Activated CD8-positive, alpha-beta memory T cell treated with anti-CD3 and anti-CD28 coated beads, Interleukin-2, amount 50 U/mL, for 1 hour (primary cell): Measurements from ENCODE around the gene NR5A1.

ENCODE experiments used
- DNase-seq: peaks from one replicate; pipeline ENCODE4 v3.0.0-alpha.2; 2020; ENCODE audit errors: extremely low read depth

NR5A1 gene

DNA sequence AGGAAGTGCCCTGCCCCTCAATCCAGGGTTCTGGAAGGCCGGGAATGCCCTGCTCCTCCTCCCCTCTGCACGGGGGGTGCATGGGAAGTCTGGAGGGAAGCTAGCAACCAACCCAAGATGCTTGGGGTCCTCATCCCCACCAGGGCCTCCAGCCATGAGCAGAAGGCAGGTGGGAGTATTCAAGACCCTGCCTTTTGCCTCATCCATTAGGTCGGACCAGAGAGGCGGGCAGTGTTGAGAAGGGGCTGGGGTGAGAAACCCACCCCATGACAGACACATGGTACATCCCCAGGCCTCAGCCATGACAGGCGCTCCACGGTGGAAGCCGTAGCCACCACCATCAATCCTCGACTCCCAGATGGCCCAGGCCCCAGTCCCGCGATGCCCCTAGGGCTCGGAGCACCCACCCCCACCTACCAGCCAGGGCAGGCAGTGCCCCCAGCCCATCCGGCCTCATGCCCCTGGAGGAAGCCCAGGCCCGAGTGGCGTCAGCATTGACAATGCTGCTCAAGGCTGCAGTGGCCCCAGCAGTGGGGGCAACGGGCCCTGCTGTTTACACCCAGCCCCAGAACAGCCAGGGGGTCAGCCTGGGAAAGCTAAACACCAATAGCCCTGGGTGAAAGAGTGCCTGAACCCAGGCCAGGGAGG is 8.6 kb downstream of the NR5A1 start:
- DNase-seq, result no peak

- DNase-seq, result no peak
Measured at GRCh38 chr9:124498040-124498439, 9.2 kb downstream of the NR5A1 start.

DNA sequence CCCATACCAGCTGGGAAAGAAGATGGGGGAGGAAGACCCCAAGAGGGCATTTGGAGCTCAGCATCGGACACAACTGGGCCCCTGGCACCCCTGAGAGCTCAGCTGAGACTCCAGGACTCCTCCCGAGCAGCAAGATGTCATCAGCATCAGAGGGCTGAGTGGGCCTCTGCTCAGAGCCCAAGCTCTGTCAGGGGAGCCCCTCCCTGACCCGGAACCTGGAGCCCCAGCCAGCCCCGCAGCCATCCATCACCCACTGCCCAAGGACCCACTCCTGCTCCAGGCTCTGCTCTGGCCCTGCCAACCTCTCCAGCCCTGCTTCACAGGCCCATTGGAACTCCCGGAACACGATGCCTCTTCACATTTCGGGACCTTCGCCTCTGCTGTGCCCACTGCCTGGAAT is 9.8 kb downstream of the NR5A1 start:
- DNase-seq, result no peak

GRCh38 chr9:124496463-124496862 is 10.7 kb downstream of the NR5A1 start:
- DNase-seq, result no peak

GRCh38 chr9:124496075-124496449 is 11.1 kb downstream of the NR5A1 start:
- no peak for DNase-seq

DNA sequence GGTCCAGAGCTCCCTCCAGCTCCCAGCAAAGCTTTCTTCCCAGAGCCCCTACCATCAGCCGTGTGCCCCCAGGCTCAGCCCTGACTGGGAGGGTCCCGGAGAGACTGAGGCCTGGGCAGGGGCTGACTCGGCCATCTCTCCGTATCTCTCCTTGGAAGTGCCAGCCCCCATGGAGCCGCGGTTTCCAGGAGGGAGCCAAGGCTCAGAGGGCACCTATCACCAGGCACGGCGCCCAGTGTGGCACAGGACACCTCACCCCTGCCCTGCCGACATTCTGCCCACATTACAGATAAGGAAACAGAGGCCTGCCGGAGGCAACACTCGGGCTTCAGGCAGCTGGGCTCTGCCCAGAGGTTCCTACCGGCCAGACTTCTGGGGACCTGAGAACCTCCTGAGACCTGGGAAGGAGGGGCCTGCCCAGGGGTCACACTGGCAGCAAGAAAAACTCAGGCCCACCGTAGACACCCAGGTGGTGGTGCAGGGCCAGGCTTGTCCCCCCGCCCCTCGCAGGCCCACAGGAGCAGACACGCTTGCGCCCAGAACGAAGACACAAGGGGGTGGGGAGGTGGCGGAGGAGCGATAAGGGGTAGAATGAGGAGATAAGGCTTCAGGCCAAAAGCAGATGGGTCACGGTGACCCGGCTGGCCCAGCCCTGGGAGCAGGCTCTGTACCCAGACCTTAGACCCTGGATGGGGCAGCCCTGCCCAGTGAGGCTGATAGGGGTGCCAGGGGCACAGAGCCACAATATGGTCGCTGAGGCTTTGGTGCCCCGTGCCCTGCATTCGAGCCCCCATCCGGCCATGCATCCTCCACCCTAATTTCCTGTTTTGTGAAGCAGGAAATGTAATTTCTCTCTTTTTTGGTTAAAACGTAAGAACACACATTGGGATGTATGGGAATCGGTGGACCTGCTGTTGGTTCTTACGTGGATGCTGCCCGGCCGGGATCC is 11.8 kb downstream of the NR5A1 start:
- no peak for DNase-seq

DNA sequence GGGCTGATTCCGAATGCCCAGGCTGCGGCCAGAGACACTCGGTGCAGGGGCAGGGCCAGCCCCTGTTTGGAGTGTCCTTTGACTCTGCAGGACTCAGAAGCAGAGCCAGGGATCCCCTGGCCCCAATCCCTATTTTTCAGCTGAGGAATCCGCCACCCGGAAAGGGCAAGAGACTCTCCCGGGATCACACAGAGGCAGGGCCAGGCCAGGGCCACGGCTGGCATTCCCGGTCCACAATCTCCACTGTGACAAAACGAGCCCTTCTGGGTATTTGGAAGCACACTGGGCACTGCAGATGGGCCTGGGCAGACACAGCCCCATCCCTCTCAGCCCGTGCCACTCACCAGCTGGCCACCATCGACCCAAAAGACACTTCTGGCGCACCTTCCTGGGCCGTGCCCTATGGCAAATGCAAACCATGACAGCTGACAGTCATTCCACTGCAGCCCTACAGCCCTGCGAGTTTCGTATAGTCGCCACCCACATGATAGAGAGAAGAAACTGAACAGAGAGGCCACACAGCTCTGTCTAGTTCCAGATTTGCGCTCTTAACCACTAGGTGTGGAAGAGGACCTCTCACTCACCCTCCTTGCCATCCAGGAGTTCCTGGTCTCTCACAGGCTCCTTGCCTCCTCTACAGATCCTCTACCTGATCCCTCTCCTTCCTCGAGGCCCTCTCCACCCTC is 13.3 kb downstream of the NR5A1 start:
- DNase-seq, result no peak

GRCh38 chr9:124493218-124493617 is 14.0 kb downstream of the NR5A1 start:
- DNase-seq, result no peak

GRCh38 chr9:124492818-124493217 is 14.4 kb downstream of the NR5A1 start:
- DNase-seq, result no peak

DNA sequence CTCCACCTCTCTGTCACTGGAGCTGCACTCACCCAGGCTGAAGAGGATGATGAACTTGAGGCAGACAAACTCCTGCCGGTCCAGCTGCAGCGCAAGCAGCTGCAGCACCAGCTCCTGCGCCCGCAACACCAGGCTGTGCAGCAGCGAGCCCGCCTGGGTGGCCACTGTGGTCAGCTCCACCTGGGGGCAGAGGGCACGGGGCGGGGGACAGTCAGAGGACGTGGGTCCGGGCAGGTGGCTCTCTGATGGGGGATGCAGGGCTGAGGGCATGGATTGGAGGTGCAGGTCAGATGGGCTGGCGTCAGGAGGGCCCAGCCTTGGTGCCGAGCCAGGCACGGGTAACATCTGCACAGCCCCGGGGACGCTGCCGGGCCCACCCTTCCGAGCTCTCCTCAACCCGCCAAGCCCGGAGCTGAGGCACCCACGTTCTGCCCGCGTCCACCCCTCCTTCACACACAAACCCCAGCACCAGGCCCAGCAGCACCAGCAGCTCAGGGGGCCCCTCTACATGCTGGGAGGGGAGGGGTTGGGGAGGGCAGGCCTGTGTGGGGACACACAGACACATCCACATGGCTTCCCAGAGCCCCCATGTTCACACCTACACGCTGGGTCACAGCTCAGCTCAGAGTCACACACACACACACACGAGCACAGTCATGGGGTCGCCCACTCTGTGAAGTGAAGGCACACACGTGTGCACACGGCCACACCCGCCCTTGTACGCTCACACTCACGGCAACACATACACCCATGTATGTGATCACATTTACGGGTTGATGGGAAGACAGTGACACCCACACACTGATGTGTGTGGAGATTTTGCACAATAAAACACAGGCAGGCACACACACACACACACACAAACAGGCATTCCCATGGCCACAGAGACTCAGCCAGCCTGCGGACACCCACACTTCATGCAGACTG is 15.9 kb downstream of the NR5A1 start:
- DNase-seq, result no peak

- no peak for DNase-seq
Measured at GRCh38 chr9:124490004-124490403, 17.2 kb downstream of the NR5A1 start.

GRCh38 chr9:124489222-124489621 is 18.0 kb downstream of the NR5A1 start:
- no peak for DNase-seq

- DNase-seq, result no peak
Measured at GRCh38 chr9:124488641-124489210, 18.5 kb downstream of the NR5A1 start.

DNA sequence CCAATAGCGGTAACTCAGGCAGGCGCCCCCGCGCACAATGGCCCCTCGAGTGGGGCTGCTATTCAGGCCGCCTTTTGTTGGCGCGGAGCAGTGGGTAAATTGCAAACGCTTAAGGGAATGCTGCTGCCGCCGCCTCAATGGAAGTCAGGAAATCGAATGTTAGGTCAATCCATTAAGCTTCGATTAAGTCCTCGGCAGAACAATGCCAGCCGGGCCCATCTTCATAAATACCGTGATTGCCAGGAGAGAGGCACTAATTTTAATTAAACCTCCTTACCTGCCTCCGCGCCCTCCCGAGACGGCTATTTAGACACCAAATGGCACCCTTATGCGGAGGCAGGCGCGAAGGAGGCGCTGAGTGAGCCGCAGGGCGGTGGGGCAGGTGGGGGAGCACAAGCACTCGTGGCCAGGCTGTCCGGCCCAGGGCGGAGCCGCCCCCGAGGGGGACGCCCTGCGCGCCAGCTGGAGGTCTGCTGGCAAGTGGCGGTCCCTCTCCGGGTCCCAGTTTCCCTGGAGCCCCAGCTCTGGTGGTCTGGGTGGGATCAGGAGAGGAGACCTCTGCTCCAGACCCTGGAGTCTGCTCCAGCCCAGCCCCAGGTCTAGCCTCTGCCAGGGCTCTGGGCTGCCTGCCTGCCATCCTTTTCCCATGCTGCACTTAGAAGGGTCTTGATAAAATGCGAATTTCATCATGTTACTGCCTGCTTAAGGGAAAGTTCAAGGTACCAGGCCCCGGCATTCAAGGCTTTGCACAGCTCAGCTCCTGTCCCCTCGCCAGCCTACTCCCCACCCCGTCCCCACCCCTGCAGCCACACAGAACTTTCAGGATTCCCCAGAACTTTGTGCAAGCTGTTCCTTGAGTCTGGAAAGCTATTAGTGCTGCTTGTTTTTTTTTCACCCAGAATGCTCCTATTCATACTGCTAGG is 19.7 kb downstream of the NR5A1 start:
- DNase-seq, result no peak

GRCh38 chr9:124486778-124487259 is 20.4 kb downstream of the NR5A1 start:
- no peak for DNase-seq

- DNase-seq, result no peak
Measured at GRCh38 chr9:124485936-124486335, 21.3 kb downstream of the NR5A1 start.

GRCh38 chr9:124485201-124485600 is 22.0 kb downstream of the NR5A1 start:
- DNase-seq, result no peak

DNA sequence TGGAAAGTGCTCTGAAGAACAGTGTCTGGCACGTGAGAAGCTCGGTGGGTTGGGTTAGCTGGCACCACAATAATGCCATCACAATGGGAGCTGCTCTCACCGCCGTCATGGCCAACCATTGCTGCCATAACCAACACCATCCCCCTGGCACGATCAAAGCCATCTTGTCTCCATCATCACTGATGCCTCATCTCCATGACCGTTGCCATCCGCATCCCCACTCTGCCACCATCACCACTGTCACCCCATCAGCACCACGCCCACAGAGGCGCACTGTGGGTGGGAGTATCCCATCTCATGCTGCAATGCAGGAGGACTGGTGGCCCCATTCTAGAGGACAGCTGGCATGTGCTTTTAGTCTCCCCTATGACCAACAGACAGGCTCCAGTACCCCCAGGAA is 23.7 kb downstream of the NR5A1 start:
- DNase-seq, result no peak

- DNase-seq, result no peak
Measured at GRCh38 chr9:124482431-124483031, 24.7 kb downstream of the NR5A1 start.

- no peak for DNase-seq
Measured at GRCh38 chr9:124481115-124481514, 26.1 kb downstream of the NR5A1 start.
